ENCODE results near the gene NKX3-2.

GRCh38 chr4:13504374-13504773 lies 39.9 kb downstream of the NKX3-2 start:
- TF ChIP-seq CTCF (IDR thresholded peaks at IDR 0.05) (no peak), SIN3A (IDR thresholded peaks at IDR 0.05; ENCODE audit: borderline replicate concordance, insufficient read depth, low read depth, low read length) (no peak), POLR2AphosphoS5 (IDR thresholded peaks at IDR 0.05; ENCODE audit: low read depth, low read length) (no peak)
